ENCODE data around the gene ABCC1.
"Not testable (repeated sequence)": the region's sequence is repeated elsewhere in the genome, so short reads cannot be mapped to it uniquely, and the experiment has no call there.

The ABCC1 gene

GRCh38 chr16:15953929-15954813 lies 4.8 kb downstream of the ABCC1 start:
- TF ChIP-seq CTCF (IDR thresholded peaks at IDR 0.05; ENCODE audit: low read depth, low read length), result no peak
- H3K9me3 ChIP-seq, result no peaks in the 10 kb centered on the region
- no peaks in the 10 kb centered on the region for H3K27me3 ChIP-seq
- peaks cover 17% of the 10 kb centered on the region for H3K36me3 ChIP-seq
- H3K4me3 ChIP-seq (ENCODE audit: low read depth, low read length), result no peak overlapping the region
- DNase-seq, result no peak
- H3K4me1 ChIP-seq, result no peaks in the 10 kb centered on the region; the same call in 1 of the 2 replicates

GRCh38 chr16:15954814-15955151 lies 5.4 kb downstream of the ABCC1 start:
- H3K4me1 ChIP-seq, result no peaks in the 10 kb centered on the region; the same call in 1 of the 2 replicates
- H3K9me3 ChIP-seq, result no peaks in the 10 kb centered on the region; the same call in 1 of the 2 replicates
- no peaks in the 10 kb centered on the region for H3K27me3 ChIP-seq
- TF ChIP-seq CTCF (IDR thresholded peaks at IDR 0.05; ENCODE audit: low read depth, low read length), result no peak
- H3K36me3 ChIP-seq, result peaks cover 17% of the 10 kb centered on the region
- no peak for DNase-seq
- H3K4me3 ChIP-seq (ENCODE audit: low read depth, low read length), result no peak overlapping the region

- TF ChIP-seq CTCF (IDR thresholded peaks at IDR 0.05; ENCODE audit: low read depth, low read length), result no peak
- Histone ChIP-seq H3K36me3 (peaks cover 17% of the 10 kb centered on the region), H3K4me1 (no peaks in the 10 kb centered on the region; the same call in 1 of the 2 replicates), H3K4me3 (ENCODE audit: low read depth, low read length) (no peak overlapping the region), H3K9me3 (no peaks in the 10 kb centered on the region; the same call in 1 of the 2 replicates), H3K27me3 (no peaks in the 10 kb centered on the region)
- no peak for DNase-seq
These were observed 6.0 kb downstream of the ABCC1 start for GRCh38 chr16:15955425-15955824.

- peaks cover 18% of the 10 kb centered on the region for H3K36me3 ChIP-seq
- not testable (repeated sequence) for H3K9me3 ChIP-seq; H3K4me3 ChIP-seq (ENCODE audit: low read depth, low read length); H3K27me3 ChIP-seq; H3K4me1 ChIP-seq; DNase-seq
These were observed 6.7 kb downstream of the ABCC1 start for GRCh38 chr16:15956106-15956505.

- TF ChIP-seq CTCF (IDR thresholded peaks at IDR 0.05; ENCODE audit: low read depth, low read length), result no peak
- H3K27me3 ChIP-seq, result no peaks in the 10 kb centered on the region
- no peak overlapping the region for H3K4me3 ChIP-seq (ENCODE audit: low read depth, low read length)
- H3K4me1 ChIP-seq, result no peaks in the 10 kb centered on the region; the same call in 1 of the 2 replicates
- peaks cover 3% of the 10 kb centered on the region for H3K9me3 ChIP-seq
- DNase-seq, result no peak
- peaks cover 41% of the 10 kb centered on the region for H3K36me3 ChIP-seq
These were observed 9.4 kb downstream of the ABCC1 start for GRCh38 chr16:15958703-15959348.

GRCh38 chr16:15960124-15960971 lies 10.9 kb downstream of the ABCC1 start:
- no peaks in the 10 kb centered on the region for H3K27me3 ChIP-seq
- peaks cover 33% of the 10 kb centered on the region for H3K36me3 ChIP-seq
- no peak for TF ChIP-seq CTCF (IDR thresholded peaks at IDR 0.05; ENCODE audit: low read depth, low read length)
- no peak overlapping the region for H3K4me3 ChIP-seq (ENCODE audit: low read depth, low read length)
- H3K9me3 ChIP-seq, result peaks cover 3% of the 10 kb centered on the region
- DNase-seq, result no peak
- H3K4me1 ChIP-seq, result no peaks in the 10 kb centered on the region; the same call in 1 of the 2 replicates
